Thoracic aorta (tissue), 2 donors: ENCODE measurements around the gene DROSHA. TPM values are rescaled to one million over a fixed set of nuclear protein-coding genes. Genes with fewer than 3 reads are reported as not detected.

Experiments used
- ATAC-seq: fragments of 150-250 bp; one replicate; pipeline ENCODE4 v1.8.0; 2017; ENCODE audit warnings: low read depth; ENCODE audit not compliant: insufficient number of reproducible peaks, low FRiP score
- DNase-seq: peaks from one replicate; pipeline ENCODE4 v3.0.0-alpha.2; 2020; ENCODE audit warnings: low spot score
- H3K27ac ChIP-seq, 2 donors: fragments of 200-600 bp; sonication (generic); 1 replicate in 1 of 2; 2 replicates in 1 of 2; pipeline ENCODE4 v1.5.1; 2016; ENCODE audit warnings: mild to moderate bottlenecking in 2 of 2, moderate library complexity in 2 of 2
- H3K27me3 ChIP-seq: fragments of 200-600 bp; sonication (generic); replicated peaks from 2 replicates; pipeline ENCODE4 v1.6.0; 2016; ENCODE audit warnings: mild to moderate bottlenecking; ENCODE audit not compliant: insufficient read depth
- H3K36me3 ChIP-seq: fragments of 200-600 bp; sonication (generic); one replicate; pipeline ENCODE4 v1.5.1; 2016
- H3K4me1 ChIP-seq, 2 donors: fragments of 200-600 bp; sonication (generic); 1 replicate in 1 of 2; 2 replicates in 1 of 2; pipeline versions ENCODE4 v1.5.1 to v1.6.0; 2016; ENCODE audit warnings: low read depth in 2 of 2, mild to moderate bottlenecking in 1 of 2; ENCODE audit not compliant: control insufficient read depth in 1 of 2
- H3K4me3 ChIP-seq: fragments of 200-600 bp; sonication (generic); 2 replicates; pipeline ENCODE4 v1.5.1; 2016; ENCODE audit warnings: mild to moderate bottlenecking
- H3K9me3 ChIP-seq: fragments of 200-600 bp; sonication (generic); 2 replicates; pipeline ENCODE4 v1.5.1; 2016
- total RNA-seq, 2 donors: library from RNA; depleted of rRNA; stranded (reverse); fragments of >200 nt; gene quantifications; one replicate each; pipeline versions ENCODE4 v1.1.0 to v1.2.3, GENCODE V29; 2016
- TF ChIP-seq, protein P1 (sequence below): fragments of 200-600 bp; sonication (generic); IDR thresholded peaks from one replicate; pipeline ENCODE4 v1.5.1; 2019; ENCODE audit warnings: antibody characterized with exemption

The DROSHA gene
- total RNA-seq, 2 donors from 2014 or later, result 28.8 to 70.7 TPM

- Histone ChIP-seq H3K27me3 (no peaks in the 10 kb centered on the region), H3K4me3 (no peak overlapping the region), H3K36me3 (no peaks in the 10 kb centered on the region), H3K9me3 (no peaks in the 10 kb centered on the region), H3K27ac (no peak overlapping the region), H3K4me1 (no peaks in the 10 kb centered on the region)
- TF ChIP-seq, protein P1, sequence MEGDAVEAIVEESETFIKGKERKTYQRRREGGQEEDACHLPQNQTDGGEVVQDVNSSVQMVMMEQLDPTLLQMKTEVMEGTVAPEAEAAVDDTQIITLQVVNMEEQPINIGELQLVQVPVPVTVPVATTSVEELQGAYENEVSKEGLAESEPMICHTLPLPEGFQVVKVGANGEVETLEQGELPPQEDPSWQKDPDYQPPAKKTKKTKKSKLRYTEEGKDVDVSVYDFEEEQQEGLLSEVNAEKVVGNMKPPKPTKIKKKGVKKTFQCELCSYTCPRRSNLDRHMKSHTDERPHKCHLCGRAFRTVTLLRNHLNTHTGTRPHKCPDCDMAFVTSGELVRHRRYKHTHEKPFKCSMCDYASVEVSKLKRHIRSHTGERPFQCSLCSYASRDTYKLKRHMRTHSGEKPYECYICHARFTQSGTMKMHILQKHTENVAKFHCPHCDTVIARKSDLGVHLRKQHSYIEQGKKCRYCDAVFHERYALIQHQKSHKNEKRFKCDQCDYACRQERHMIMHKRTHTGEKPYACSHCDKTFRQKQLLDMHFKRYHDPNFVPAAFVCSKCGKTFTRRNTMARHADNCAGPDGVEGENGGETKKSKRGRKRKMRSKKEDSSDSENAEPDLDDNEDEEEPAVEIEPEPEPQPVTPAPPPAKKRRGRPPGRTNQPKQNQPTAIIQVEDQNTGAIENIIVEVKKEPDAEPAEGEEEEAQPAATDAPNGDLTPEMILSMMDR, result no peak
- no peak for ATAC-seq
- no peak for DNase-seq
These were observed 153.1 kb downstream of the DROSHA start for GRCh38 chr5:31378838-31379237.

GRCh38 chr5:31378136-31378535 is 153.8 kb downstream of the DROSHA start:
- ATAC-seq, result no peak
- DNase-seq, result no peak
- TF ChIP-seq, protein P1, result no peak
- Histone ChIP-seq H3K4me3 (no peak overlapping the region), H3K36me3 (no peaks in the 10 kb centered on the region), H3K27me3 (no peaks in the 10 kb centered on the region), H3K4me1 (no peaks in the 10 kb centered on the region), H3K9me3 (no peaks in the 10 kb centered on the region), H3K27ac (no peak overlapping the region)

GRCh38 chr5:31377274-31377946 is 154.5 kb downstream of the DROSHA start:
- H3K4me3 ChIP-seq, result no peak overlapping the region
- H3K27me3 ChIP-seq, result no peaks in the 10 kb centered on the region
- DNase-seq (no peak), ATAC-seq (no peak)
- no peaks in the 10 kb centered on the region for H3K9me3 ChIP-seq
- TF ChIP-seq, protein P1, result no peak
- H3K4me1 ChIP-seq, result no peaks in the 10 kb centered on the region
- H3K27ac ChIP-seq, result no peak overlapping the region
- H3K36me3 ChIP-seq, result no peaks in the 10 kb centered on the region

DNA sequence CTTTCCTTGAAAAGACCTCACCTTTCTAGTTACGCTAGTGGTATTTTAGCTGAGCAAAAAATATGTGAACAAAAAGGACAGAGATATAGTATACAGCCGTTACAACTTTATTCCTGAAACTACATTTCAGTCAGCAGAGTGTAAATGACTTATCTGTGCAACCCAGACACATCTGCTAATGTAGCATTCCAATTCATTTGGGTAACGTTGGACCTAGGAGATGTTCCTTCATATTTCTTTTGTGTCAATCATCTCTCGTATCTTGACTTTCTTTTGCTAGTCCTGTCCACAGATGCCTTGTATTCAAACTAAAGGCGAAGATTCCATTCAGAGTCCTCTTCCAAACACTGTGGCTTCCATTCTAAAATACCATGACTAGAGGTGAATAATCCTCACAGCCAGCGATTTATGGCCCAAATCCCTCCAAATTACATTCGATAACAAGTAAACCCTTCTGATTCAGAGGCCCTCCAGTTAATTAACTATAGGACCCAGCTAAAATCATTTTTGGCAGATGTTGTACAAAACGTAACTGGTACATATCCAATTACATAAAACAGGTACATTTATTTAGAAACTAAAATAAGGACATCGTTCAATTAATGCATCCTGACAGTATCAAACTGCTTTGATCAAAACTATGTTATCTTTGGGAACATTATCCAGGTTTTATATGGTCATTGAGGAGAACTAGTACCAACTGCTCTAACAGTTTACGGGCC is 155.7 kb downstream of the DROSHA start:
- no peaks in the 10 kb centered on the region for H3K9me3 ChIP-seq
- DNase-seq (no peak), ATAC-seq (no peak)
- H3K27me3 ChIP-seq, result no peaks in the 10 kb centered on the region
- H3K27ac ChIP-seq, result no peak overlapping the region
- H3K36me3 ChIP-seq, result no peaks in the 10 kb centered on the region
- H3K4me1 ChIP-seq, result no peaks in the 10 kb centered on the region
- no peak overlapping the region for H3K4me3 ChIP-seq
- TF ChIP-seq, protein P1, result no peak

GRCh38 chr5:31372124-31372523 is 159.8 kb downstream of the DROSHA start:
- ATAC-seq (no peak), DNase-seq (no peak)
- Histone ChIP-seq H3K4me1 (no peaks in the 10 kb centered on the region), H3K27ac (no peak overlapping the region), H3K9me3 (no peaks in the 10 kb centered on the region), H3K27me3 (no peaks in the 10 kb centered on the region), H3K4me3 (no peak overlapping the region), H3K36me3 (no peaks in the 10 kb centered on the region)
- TF ChIP-seq, protein P1, result no peak
